ENCODE data around the gene KCNJ1. TPM values are rescaled to one million over a fixed set of nuclear protein-coding genes. Genes with fewer than 3 reads are reported as not detected.
A peak's percentile ranks its signal among the peaks of the same experiment; 100 is the strongest.

The KCNJ1 gene
- total RNA-seq, 1 experiment from 2014 or later: not detected

- Histone ChIP-seq H3K9ac (ENCODE audit: low read length) (no peak overlapping the region), H3F3A (ENCODE audit: low read length, unreplicated experiment) (no peaks in the 10 kb centered on the region), H3K36me3 (ENCODE audit: low read depth, low read length) (no peaks in the 10 kb centered on the region), H4K20me1 (ENCODE audit: low read length) (no peaks in the 10 kb centered on the region), H3K4me1 (ENCODE audit: insufficient read depth, low read length) (no peaks in the 10 kb centered on the region), H3K4me3 (ENCODE audit: low read length) (no peak overlapping the region), H3K79me2 (ENCODE audit: low read length) (no peaks in the 10 kb centered on the region), H3K4me2 (ENCODE audit: low read length) (no peak overlapping the region), H3K27ac (ENCODE audit: low read length) (no peak overlapping the region), H3K9me3 (ENCODE audit: low read length) (no peaks in the 10 kb centered on the region), H3K9me2 (replicated peaks; ENCODE audit: low read length) (no peaks in the 10 kb centered on the region), H3K27me3 (ENCODE audit: low read length) (no peaks in the 10 kb centered on the region; the same call in 1 of the 2 replicates), H2AFZ (ENCODE audit: low read length) (no peak overlapping the region)
- ATAC-seq (peak; percentile 33; the same call in 1 of the 2 replicates), DNase-seq (peak; percentile 32)
- ChIA-PET POLR2A (ENCODE audit: unreplicated experiment) (no interaction called here), CTCF (interaction anchor here (0.6 kb wide), 1 partner anchor 116 kb away, joined by 3 read pairs; no protein-coding TSS in a partner anchor)
- no TSS peak for BruUV-seq (replicated peaks)
- TF ChIP-seq EZH2 (IDR thresholded peaks at IDR 0.05; ENCODE audit: low read length, unreplicated experiment) (no peak), EZH2phosphoT487 (IDR thresholded peaks at IDR 0.05; ENCODE audit: borderline replicate concordance, low read length) (no peak)
- TF ChIP-seq, protein P1, sequence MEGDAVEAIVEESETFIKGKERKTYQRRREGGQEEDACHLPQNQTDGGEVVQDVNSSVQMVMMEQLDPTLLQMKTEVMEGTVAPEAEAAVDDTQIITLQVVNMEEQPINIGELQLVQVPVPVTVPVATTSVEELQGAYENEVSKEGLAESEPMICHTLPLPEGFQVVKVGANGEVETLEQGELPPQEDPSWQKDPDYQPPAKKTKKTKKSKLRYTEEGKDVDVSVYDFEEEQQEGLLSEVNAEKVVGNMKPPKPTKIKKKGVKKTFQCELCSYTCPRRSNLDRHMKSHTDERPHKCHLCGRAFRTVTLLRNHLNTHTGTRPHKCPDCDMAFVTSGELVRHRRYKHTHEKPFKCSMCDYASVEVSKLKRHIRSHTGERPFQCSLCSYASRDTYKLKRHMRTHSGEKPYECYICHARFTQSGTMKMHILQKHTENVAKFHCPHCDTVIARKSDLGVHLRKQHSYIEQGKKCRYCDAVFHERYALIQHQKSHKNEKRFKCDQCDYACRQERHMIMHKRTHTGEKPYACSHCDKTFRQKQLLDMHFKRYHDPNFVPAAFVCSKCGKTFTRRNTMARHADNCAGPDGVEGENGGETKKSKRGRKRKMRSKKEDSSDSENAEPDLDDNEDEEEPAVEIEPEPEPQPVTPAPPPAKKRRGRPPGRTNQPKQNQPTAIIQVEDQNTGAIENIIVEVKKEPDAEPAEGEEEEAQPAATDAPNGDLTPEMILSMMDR (conservative IDR thresholded peaks at IDR 0.05; ENCODE audit: low read depth, low read length): no peak
- intact Hi-C loops (cut with micrococcal nuclease): no loop called here
Observed at GRCh38 chr11:128790196-128790595, 76.9 kb downstream of the KCNJ1 start.

GRCh38 chr11:128789497-128790150 lies 77.5 kb downstream of the KCNJ1 start:
- Histone ChIP-seq H4K20me1 (ENCODE audit: low read length) (no peaks in the 10 kb centered on the region), H3K4me2 (ENCODE audit: low read length) (no peak overlapping the region), H3K9me3 (ENCODE audit: low read length) (no peaks in the 10 kb centered on the region), H3K27me3 (ENCODE audit: low read length) (peaks cover 2% of the 10 kb centered on the region), H3K27ac (ENCODE audit: low read length) (no peak overlapping the region), H3K79me2 (ENCODE audit: low read length) (no peaks in the 10 kb centered on the region), H3K4me1 (ENCODE audit: insufficient read depth, low read length) (no peaks in the 10 kb centered on the region), H3K9me2 (replicated peaks; ENCODE audit: low read length) (no peaks in the 10 kb centered on the region), H3K4me3 (ENCODE audit: low read length) (no peak overlapping the region), H3F3A (ENCODE audit: low read length, unreplicated experiment) (no peaks in the 10 kb centered on the region), H3K9ac (ENCODE audit: low read length) (no peak overlapping the region), H3K36me3 (ENCODE audit: low read depth, low read length) (no peaks in the 10 kb centered on the region), H2AFZ (ENCODE audit: low read length) (no peak overlapping the region)
- POLR2A ChIA-PET (ENCODE audit: unreplicated experiment): no interaction called here
- DNase-seq: no peak
- CTCF ChIA-PET: interaction anchor here (0.6 kb wide), 1 partner anchor 117 kb away, joined by 3 read pairs; no protein-coding TSS in a partner anchor
- TF ChIP-seq EZH2phosphoT487 (IDR thresholded peaks at IDR 0.05; ENCODE audit: borderline replicate concordance, low read length) (no peak), EZH2 (IDR thresholded peaks at IDR 0.05; ENCODE audit: low read length, unreplicated experiment) (no peak)
- TF ChIP-seq, protein P1 (conservative IDR thresholded peaks at IDR 0.05; ENCODE audit: low read depth, low read length): no peak
- BruUV-seq (replicated peaks): no TSS peak
- intact Hi-C loops (cut with micrococcal nuclease): no loop called here
- ATAC-seq: no peak

Other genes with a start within 250 kb of the KCNJ1 start
- 1.2 and 1.6 TPM in 2 replicates for gene FLI1, start 173.2 kb downstream of the KCNJ1 start, total RNA-seq (2014; rRNA removed)
- not detected in 2 replicates for gene KCNJ5, start 24.1 kb upstream of the KCNJ1 start, total RNA-seq (2014; rRNA removed)
- 0.17 and 0.58 TPM in 2 replicates for gene TP53AIP1, start 75.6 kb upstream of the KCNJ1 start, total RNA-seq (2014; rRNA removed)